Peyer's patch (tissue), 4 donors: Measurements from ENCODE around the gene SHOC1.
A peak's percentile ranks its signal among the peaks of the same experiment; 100 is the strongest.

Experiments used
- POLR2A ChIP-seq, 2 donors: fragments of 450-650 bp; IDR thresholded peaks; one replicate each; pipeline ENCODE4 v1.5.1; 2017; ENCODE audit warnings: antibody characterized with exemption in 2 of 2, mild to moderate bottlenecking in 2 of 2, moderate library complexity in 2 of 2
- TF ChIP-seq, protein P1 (sequence below), 6 experiments: fragments of 450-650 bp in 4 of 6; fragments of 200-600 bp in 2 of 6; sonication (generic) in 1 of 6; IDR thresholded peaks; one replicate each; pipeline ENCODE4 v1.5.1; 2017 to 2019; ENCODE audit warnings: antibody characterized with exemption in 6 of 6, mild to moderate bottlenecking in 3 of 6, moderate library complexity in 1 of 6

DNA sequence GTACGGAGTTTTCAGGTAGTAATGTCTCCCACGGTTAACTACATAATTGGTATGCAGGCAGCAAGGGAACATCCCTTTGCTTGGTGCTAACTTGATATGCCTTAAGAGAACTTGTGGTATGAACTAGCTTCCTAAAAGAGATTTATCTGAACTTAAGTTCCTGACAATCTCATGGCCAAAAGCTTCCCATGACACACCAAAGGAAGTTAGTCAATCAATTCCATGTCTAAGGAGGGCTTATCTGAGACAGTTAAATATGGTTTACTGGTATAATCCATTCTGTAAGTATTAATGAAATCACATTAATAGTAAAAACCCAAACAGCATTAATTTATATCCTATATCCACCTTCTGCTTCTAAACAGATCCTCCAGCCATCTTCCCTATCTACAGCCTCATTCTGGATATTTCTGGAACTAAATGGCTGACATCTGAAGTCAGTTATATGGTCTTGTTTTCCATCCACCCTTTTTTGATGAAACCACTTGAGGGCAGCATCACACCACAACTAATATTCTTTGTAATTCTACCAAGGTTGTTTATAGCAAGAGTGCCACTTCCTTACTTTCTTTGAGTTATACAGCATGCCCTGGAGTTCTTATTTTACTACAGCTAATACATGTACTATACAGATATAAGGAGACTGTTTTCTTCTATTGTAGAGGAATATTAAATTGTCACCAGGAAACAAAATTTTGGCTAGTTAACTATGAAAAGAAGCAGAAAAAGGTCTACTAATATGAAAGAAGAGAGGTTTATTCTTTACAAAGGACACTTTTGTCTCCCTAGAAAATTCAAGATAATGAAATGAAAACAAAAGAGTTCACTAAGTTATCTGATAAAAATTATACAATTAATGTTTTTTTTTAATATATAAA, 34.7 kb downstream of the SHOC1 start:
- no peak for TF ChIP-seq POLR2A (IDR thresholded peaks at IDR 0.05)
- TF ChIP-seq, protein P1, sequence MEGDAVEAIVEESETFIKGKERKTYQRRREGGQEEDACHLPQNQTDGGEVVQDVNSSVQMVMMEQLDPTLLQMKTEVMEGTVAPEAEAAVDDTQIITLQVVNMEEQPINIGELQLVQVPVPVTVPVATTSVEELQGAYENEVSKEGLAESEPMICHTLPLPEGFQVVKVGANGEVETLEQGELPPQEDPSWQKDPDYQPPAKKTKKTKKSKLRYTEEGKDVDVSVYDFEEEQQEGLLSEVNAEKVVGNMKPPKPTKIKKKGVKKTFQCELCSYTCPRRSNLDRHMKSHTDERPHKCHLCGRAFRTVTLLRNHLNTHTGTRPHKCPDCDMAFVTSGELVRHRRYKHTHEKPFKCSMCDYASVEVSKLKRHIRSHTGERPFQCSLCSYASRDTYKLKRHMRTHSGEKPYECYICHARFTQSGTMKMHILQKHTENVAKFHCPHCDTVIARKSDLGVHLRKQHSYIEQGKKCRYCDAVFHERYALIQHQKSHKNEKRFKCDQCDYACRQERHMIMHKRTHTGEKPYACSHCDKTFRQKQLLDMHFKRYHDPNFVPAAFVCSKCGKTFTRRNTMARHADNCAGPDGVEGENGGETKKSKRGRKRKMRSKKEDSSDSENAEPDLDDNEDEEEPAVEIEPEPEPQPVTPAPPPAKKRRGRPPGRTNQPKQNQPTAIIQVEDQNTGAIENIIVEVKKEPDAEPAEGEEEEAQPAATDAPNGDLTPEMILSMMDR (IDR thresholded peaks at IDR 0.05): peak; percentile 32 to 93 (median 76)
